MM.1S (cell line): ENCODE data around the gene EML3.

Source experiments
- EZH2 ChIP-seq: fragments of 300-600 bp; sonication (generic); optimal IDR thresholded peaks from 2 replicates; pipeline ENCODE3; 2017; ENCODE audit warnings: low read depth, mild to moderate bottlenecking, antibody characterized with exemption, low read length, mixed read lengths
- EZH2phosphoT487 ChIP-seq: fragments of 300-600 bp; sonication (generic); IDR thresholded peaks from 2 replicates; pipeline ENCODE4 v1.6.1; 2018; ENCODE audit warnings: antibody characterized with exemption, low read length
- TF ChIP-seq, protein P1 (sequence below): fragments of 300-600 bp; sonication (generic); IDR thresholded peaks from 2 replicates; pipeline ENCODE4 v1.5.1; 2016; ENCODE audit warnings: antibody characterized with exemption, low read length, mixed read lengths

- TF ChIP-seq, protein P1, sequence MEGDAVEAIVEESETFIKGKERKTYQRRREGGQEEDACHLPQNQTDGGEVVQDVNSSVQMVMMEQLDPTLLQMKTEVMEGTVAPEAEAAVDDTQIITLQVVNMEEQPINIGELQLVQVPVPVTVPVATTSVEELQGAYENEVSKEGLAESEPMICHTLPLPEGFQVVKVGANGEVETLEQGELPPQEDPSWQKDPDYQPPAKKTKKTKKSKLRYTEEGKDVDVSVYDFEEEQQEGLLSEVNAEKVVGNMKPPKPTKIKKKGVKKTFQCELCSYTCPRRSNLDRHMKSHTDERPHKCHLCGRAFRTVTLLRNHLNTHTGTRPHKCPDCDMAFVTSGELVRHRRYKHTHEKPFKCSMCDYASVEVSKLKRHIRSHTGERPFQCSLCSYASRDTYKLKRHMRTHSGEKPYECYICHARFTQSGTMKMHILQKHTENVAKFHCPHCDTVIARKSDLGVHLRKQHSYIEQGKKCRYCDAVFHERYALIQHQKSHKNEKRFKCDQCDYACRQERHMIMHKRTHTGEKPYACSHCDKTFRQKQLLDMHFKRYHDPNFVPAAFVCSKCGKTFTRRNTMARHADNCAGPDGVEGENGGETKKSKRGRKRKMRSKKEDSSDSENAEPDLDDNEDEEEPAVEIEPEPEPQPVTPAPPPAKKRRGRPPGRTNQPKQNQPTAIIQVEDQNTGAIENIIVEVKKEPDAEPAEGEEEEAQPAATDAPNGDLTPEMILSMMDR: no peak
- TF ChIP-seq EZH2 (no peak), EZH2phosphoT487 (no peak)
Measured at GRCh38 chr11:62610814-62611704, 1.5 kb downstream of the EML3 start.
